ENCODE data around the gene MR1. TPM values are rescaled to one million over a fixed set of nuclear protein-coding genes. Genes with fewer than 3 reads are reported as not detected.

Gene MR1
- total and polyA plus RNA-seq, 9 of the 15 experiments (the other 6 are each of a cell fraction or from before 2014, with no cell fraction given): 9.7 to 21.7 (median 15.6) TPM

DNA sequence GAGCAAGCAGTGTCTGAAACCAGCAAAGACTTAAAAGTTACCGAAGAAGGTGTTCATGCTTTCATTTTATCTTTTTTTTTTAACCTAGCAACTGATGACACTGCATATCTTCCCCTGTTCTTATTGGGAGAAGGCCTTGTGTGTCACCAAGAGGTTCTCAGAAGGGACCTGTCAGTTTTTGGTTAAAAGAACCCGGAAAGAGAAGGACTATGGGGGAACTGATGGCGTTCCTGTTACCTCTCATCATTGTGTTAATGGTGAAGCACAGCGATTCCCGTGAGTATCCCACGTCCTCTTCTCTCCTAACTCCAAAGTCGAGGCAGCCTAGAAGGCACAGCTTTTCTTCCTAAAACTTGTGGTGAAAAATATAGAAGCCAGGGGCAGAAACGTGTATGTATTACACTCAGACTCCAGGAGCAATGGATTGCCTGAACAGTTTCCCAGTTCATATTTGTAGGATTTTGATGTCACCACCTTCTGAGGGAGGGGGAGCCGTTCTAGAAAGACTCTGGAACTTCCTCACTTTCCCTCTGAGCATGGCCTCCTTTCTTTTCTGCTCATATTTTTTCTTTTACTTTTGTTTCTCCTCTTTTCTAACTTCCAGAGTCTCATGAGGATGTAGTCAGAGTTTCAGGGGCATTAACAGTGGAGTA, at the start of gene MR1 (continued):
- TF ChIP-seq ZNF277 (CRISPR knock-in tag; IDR thresholded peaks at IDR 0.05; ENCODE audit: borderline replicate concordance) (no peak), ESRRB (CRISPR knock-in tag; IDR thresholded peaks at IDR 0.05; ENCODE audit: borderline replicate concordance) (no peak), MTA3 (IDR thresholded peaks at IDR 0.05; ENCODE audit: borderline replicate concordance) (no peak), RNF2 (IDR thresholded peaks at IDR 0.05) (no peak), SMARCA5 (IDR thresholded peaks at IDR 0.05) (no peak), NEUROD1 (IDR thresholded peaks at IDR 0.05; ENCODE audit: borderline replicate concordance, low read depth, low read length, partially characterized antibody) (no peak), ZNF507 (tag; conservative IDR thresholded peaks at IDR 0.05) (no peak), ZNF224 (CRISPR knock-in tag; IDR thresholded peaks at IDR 0.05) (no peak), SMARCE1 (IDR thresholded peaks at IDR 0.05) (no peak), TRIM25 (IDR thresholded peaks at IDR 0.05; ENCODE audit: borderline replicate concordance) (0 out of 2 replicates have a peak, but pooled peaks have one; percentile 52), ZNF184 (CRISPR knock-in tag; IDR thresholded peaks at IDR 0.05) (no peak), POLR2B (IDR thresholded peaks at IDR 0.05; ENCODE audit: low read depth, partially characterized antibody) (peak; percentile 67), ZNF24 (IDR thresholded peaks at IDR 0.05) (no peak)
- TF ChIP-seq, protein P1, sequence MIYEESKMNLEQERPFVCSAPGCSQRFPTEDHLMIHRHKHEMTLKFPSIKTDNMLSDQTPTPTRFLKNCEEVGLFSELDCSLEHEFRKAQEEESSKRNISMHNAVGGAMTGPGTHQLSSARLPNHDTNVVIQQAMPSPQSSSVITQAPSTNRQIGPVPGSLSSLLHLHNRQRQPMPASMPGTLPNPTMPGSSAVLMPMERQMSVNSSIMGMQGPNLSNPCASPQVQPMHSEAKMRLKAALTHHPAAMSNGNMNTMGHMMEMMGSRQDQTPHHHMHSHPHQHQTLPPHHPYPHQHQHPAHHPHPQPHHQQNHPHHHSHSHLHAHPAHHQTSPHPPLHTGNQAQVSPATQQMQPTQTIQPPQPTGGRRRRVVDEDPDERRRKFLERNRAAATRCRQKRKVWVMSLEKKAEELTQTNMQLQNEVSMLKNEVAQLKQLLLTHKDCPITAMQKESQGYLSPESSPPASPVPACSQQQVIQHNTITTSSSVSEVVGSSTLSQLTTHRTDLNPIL (CRISPR knock-in tag; IDR thresholded peaks at IDR 0.05): no peak
- TF ChIP-seq, protein P2, sequence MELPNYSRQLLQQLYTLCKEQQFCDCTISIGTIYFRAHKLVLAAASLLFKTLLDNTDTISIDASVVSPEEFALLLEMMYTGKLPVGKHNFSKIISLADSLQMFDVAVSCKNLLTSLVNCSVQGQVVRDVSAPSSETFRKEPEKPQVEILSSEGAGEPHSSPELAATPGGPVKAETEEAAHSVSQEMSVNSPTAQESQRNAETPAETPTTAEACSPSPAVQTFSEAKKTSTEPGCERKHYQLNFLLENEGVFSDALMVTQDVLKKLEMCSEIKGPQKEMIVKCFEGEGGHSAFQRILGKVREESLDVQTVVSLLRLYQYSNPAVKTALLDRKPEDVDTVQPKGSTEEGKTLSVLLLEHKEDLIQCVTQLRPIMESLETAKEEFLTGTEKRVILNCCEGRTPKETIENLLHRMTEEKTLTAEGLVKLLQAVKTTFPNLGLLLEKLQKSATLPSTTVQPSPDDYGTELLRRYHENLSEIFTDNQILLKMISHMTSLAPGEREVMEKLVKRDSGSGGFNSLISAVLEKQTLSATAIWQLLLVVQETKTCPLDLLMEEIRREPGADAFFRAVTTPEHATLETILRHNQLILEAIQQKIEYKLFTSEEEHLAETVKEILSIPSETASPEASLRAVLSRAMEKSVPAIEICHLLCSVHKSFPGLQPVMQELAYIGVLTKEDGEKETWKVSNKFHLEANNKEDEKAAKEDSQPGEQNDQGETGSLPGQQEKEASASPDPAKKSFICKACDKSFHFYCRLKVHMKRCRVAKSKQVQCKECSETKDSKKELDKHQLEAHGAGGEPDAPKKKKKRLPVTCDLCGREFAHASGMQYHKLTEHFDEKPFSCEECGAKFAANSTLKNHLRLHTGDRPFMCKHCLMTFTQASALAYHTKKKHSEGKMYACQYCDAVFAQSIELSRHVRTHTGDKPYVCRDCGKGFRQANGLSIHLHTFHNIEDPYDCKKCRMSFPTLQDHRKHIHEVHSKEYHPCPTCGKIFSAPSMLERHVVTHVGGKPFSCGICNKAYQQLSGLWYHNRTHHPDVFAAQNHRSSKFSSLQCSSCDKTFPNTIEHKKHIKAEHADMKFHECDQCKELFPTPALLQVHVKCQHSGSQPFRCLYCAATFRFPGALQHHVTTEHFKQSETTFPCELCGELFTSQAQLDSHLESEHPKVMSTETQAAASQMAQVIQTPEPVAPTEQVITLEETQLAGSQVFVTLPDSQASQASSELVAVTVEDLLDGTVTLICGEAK (IDR thresholded peaks at IDR 0.05): 0 out of 2 replicates have a peak, but pooled peaks have one; percentile 24
- TF ChIP-seq, protein P2 (CRISPR knock-in tag; IDR thresholded peaks at IDR 0.05): no peak
